Measurements from ENCODE around the gene CAP2.

DNA sequence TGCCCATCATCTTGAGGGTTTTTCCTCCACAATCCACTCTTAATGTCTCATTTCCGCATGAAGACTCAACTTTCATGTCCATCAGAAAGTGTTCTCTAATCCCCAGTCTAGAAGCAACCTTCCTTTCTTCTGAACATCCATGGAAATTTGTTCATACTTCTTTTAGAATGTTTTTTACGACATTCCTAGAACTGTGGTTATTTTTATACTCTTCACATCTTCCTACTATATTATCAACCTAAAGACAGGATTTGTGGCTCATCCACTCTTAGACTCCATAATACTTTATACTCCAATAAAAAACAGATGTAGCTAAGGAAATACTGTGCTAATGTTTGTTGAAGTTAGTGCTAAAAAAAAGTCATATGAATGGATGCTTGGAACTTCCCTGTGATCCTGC is 1.4 kb upstream of the CAP2 start:
- TF ChIP-seq, protein P1, sequence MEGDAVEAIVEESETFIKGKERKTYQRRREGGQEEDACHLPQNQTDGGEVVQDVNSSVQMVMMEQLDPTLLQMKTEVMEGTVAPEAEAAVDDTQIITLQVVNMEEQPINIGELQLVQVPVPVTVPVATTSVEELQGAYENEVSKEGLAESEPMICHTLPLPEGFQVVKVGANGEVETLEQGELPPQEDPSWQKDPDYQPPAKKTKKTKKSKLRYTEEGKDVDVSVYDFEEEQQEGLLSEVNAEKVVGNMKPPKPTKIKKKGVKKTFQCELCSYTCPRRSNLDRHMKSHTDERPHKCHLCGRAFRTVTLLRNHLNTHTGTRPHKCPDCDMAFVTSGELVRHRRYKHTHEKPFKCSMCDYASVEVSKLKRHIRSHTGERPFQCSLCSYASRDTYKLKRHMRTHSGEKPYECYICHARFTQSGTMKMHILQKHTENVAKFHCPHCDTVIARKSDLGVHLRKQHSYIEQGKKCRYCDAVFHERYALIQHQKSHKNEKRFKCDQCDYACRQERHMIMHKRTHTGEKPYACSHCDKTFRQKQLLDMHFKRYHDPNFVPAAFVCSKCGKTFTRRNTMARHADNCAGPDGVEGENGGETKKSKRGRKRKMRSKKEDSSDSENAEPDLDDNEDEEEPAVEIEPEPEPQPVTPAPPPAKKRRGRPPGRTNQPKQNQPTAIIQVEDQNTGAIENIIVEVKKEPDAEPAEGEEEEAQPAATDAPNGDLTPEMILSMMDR (IDR thresholded peaks at IDR 0.05), result no peak
- TF ChIP-seq POLR2A (IDR thresholded peaks at IDR 0.05), result no peak
- no peak for TF ChIP-seq EP300 (IDR thresholded peaks at IDR 0.05)
- no peak for TF ChIP-seq POLR2AphosphoS5 (IDR thresholded peaks at IDR 0.05)
